K562 (cell line): ENCODE data around the gene RANBP3. TPM values are rescaled to one million over a fixed set of nuclear protein-coding genes. Genes with fewer than 3 reads are reported as not detected.

Experiments
- FIP1L1 ChIP-seq: fragments of 200-400 bp; formaldehyde crosslinking; IDR thresholded peaks from 2 replicates; pipeline ENCODE4 v1.6.1; 2018; ENCODE audit warnings: mild to moderate bottlenecking, low read depth, low read length; ENCODE audit not compliant: poor library complexity, severe bottlenecking
- GTF2E2 ChIP-seq: fragments of 200-800 bp; sonication (Bioruptor generic); IDR thresholded peaks from 2 replicates; pipeline ENCODE4 v1.6.1; 2016; ENCODE audit warnings: missing genetic modification characterization, missing compliant biosample characterization
- NCOA2 ChIP-seq, 2 experiments: fragments of 450-650 bp; IDR thresholded peaks; 2 replicates each; pipeline ENCODE4 v1.6.1; 2018; ENCODE audit warnings: mild to moderate bottlenecking in 2 of 2, moderate library complexity in 1 of 2; ENCODE audit not compliant: partially characterized antibody in 2 of 2
- PHF8 ChIP-seq: fragments of 200-600 bp; sonication (generic); IDR thresholded peaks from 2 replicates; pipeline ENCODE4 v1.6.1; 2012; ENCODE audit warnings: mixed run types, mild to moderate bottlenecking, inconsistent platforms, low read length, moderate library complexity, borderline replicate concordance
- RBM17 ChIP-seq: fragments of 200-400 bp; formaldehyde crosslinking; IDR thresholded peaks from 2 replicates; pipeline ENCODE4 v1.6.1; 2017; ENCODE audit warnings: low read depth, mild to moderate bottlenecking, low read length, borderline replicate concordance
- SAFB2 ChIP-seq: fragments of 200-400 bp; formaldehyde crosslinking; IDR thresholded peaks from 2 replicates; pipeline ENCODE4 v1.6.1; 2018; ENCODE audit warnings: borderline replicate concordance, low read length, low read depth, moderate library complexity; ENCODE audit not compliant: severe bottlenecking
- ZBED1 ChIP-seq: IDR thresholded peaks from 2 replicates; pipeline ENCODE4 v1.6.1; 2014
- ZZZ3 ChIP-seq: fragments of 450-650 bp; IDR thresholded peaks from 2 replicates; pipeline ENCODE4 v1.6.1; 2016; ENCODE audit warnings: antibody characterized with exemption, mild to moderate bottlenecking, moderate library complexity
- polyA plus RNA-seq, 8 experiments: library from polyadenylated mRNA; depleted of rRNA in 4 of 8; stranded (reverse) in 5 of 8; unstranded in 3 of 8; fragments of >200 nt; fragmentation: Nextera tagmentation in 2 of 8; fragmentation: Illumina TruSeq in 1 of 8; extraction: Ambion mirVana in 2 of 8; extraction: Trizol in 1 of 8; gene quantifications; 2 replicates each; pipeline versions ENCODE4 v1.2.1 to v1.2.3, GENCODE V29; 2011 to 2014; ENCODE audit warnings: inconsistent platforms in 1 of 8, missing spikeins in 1 of 8
- total RNA-seq, 7 experiments: library from RNA; depleted of rRNA in 6 of 7; stranded (reverse); fragments of >200 nt in 6 of 7; fragmentation: Illumina TruSeq in 2 of 7; extraction: Trizol in 2 of 7; gene quantifications; 2 replicates each; pipeline versions ENCODE4 v1.2.1 to v1.2.3, GENCODE V29; 2011 to 2021; ENCODE audit warnings: low replicate concordance in 1 of 7
- TF ChIP-seq, protein P1 (sequence below): fragments of 450-650 bp; formaldehyde crosslinking; IDR thresholded peaks from 2 replicates; pipeline ENCODE4 v1.4.0; 2020; ENCODE audit warnings: mild to moderate bottlenecking, moderate library complexity
- TF ChIP-seq, protein P2 (sequence below): fragments of 250-450 bp; sonication (Bioruptor Pico); IDR thresholded peaks from 2 replicates; pipeline ENCODE4 v1.4.0; 2020; ENCODE audit warnings: mild to moderate bottlenecking
- TF ChIP-seq, protein P3 (sequence below): fragments of 450-650 bp; formaldehyde crosslinking; IDR thresholded peaks from 2 replicates; pipeline ENCODE4 v1.4.0; 2022; ENCODE audit warnings: missing genetic modification characterization
- TF ChIP-seq, protein P4 (sequence below): IDR thresholded peaks from 2 replicates; pipeline ENCODE4 v1.6.1; 2016; ENCODE audit warnings: missing genetic modification characterization, missing compliant biosample characterization
- TF ChIP-seq, protein P5 (sequence below): fragments of 200-800 bp; sonication (Bioruptor generic); IDR thresholded peaks from 2 replicates; pipeline ENCODE4 v1.6.1; 2016; ENCODE audit warnings: missing genetic modification characterization, missing compliant biosample characterization
- TF ChIP-seq, protein P6 (sequence below): fragments of 450-650 bp; formaldehyde crosslinking; IDR thresholded peaks from 2 replicates; pipeline ENCODE4 v1.4.0; 2020; ENCODE audit warnings: mild to moderate bottlenecking, mixed read lengths

The RANBP3 gene
- total and polyA plus RNA-seq, 9 of the 15 experiments (the other 6 are each of a cell fraction or from before 2014, with no cell fraction given), result 0.90 to 95.1 (median 63.2) TPM

DNA sequence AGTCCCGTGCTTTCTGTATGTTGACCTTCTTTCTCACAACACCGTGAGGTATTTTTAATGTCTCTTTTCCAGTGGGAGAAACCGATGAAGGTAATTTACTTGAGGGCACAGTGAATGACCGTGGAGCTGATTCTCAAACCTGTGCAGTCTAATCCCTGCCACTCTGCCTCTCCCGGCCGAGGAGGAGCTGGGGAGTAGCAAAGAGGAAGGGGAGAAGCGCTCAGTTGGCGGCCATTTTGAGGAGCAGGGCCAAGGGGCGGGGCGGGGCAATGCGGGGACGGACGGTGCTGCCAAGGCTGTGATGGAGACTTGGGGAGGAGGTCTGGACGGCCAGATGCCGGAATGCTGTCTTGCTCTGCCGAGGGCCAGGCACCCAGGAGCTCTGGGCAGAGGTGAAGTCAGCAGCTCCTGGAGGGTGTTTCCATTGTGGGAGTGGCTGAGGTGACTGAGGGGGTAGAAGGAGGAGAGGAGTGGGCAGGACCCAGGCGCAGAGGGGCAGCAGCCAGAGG lies 12.4 kb upstream of the RANBP3 start (continued):
- peak; percentile 38; the same call in 1 of the 2 replicates for TF ChIP-seq PHF8
- TF ChIP-seq ZBED1, result no peak
- TF ChIP-seq ZZZ3, result no peak
- no peak for TF ChIP-seq SAFB2
- TF ChIP-seq, protein P1, sequence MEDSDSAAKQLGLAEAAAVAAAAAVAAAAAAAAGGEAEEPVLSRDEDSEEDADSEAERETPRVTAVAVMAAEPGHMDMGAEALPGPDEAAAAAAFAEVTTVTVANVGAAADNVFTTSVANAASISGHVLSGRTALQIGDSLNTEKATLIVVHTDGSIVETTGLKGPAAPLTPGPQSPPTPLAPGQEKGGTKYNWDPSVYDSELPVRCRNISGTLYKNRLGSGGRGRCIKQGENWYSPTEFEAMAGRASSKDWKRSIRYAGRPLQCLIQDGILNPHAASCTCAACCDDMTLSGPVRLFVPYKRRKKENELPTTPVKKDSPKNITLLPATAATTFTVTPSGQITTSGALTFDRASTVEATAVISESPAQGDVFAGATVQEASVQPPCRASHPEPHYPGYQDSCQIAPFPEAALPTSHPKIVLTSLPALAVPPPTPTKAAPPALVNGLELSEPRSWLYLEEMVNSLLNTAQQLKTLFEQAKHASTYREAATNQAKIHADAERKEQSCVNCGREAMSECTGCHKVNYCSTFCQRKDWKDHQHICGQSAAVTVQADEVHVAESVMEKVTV (CRISPR knock-in tag), result no peak
- TF ChIP-seq, protein P2, sequence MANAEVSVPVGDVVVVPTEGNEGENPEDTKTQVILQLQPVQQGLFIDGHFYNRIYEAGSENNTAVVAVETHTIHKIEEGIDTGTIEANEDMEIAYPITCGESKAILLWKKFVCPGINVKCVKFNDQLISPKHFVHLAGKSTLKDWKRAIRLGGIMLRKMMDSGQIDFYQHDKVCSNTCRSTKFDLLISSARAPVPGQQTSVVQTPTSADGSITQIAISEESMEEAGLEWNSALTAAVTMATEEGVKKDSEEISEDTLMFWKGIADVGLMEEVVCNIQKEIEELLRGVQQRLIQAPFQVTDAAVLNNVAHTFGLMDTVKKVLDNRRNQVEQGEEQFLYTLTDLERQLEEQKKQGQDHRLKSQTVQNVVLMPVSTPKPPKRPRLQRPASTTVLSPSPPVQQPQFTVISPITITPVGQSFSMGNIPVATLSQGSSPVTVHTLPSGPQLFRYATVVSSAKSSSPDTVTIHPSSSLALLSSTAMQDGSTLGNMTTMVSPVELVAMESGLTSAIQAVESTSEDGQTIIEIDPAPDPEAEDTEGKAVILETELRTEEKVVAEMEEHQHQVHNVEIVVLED (CRISPR knock-in tag), result no peak
- TF ChIP-seq, protein P3, sequence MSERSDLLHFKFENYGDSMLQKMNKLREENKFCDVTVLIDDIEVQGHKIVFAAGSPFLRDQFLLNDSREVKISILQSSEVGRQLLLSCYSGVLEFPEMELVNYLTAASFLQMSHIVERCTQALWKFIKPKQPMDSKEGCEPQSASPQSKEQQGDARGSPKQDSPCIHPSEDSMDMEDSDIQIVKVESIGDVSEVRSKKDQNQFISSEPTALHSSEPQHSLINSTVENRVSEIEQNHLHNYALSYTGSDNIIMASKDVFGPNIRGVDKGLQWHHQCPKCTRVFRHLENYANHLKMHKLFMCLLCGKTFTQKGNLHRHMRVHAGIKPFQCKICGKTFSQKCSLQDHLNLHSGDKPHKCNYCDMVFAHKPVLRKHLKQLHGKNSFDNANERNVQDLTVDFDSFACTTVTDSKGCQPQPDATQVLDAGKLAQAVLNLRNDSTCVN, result no peak
- TF ChIP-seq, protein P4, sequence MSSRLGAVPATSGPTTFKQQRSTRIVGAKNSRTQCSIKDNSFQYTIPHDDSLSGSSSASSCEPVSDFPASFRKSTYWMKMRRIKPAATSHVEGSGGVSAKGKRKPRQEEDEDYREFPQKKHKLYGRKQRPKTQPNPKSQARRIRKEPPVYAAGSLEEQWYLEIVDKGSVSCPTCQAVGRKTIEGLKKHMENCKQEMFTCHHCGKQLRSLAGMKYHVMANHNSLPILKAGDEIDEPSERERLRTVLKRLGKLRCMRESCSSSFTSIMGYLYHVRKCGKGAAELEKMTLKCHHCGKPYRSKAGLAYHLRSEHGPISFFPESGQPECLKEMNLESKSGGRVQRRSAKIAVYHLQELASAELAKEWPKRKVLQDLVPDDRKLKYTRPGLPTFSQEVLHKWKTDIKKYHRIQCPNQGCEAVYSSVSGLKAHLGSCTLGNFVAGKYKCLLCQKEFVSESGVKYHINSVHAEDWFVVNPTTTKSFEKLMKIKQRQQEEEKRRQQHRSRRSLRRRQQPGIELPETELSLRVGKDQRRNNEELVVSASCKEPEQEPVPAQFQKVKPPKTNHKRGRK, result no peak
- TF ChIP-seq, protein P5, sequence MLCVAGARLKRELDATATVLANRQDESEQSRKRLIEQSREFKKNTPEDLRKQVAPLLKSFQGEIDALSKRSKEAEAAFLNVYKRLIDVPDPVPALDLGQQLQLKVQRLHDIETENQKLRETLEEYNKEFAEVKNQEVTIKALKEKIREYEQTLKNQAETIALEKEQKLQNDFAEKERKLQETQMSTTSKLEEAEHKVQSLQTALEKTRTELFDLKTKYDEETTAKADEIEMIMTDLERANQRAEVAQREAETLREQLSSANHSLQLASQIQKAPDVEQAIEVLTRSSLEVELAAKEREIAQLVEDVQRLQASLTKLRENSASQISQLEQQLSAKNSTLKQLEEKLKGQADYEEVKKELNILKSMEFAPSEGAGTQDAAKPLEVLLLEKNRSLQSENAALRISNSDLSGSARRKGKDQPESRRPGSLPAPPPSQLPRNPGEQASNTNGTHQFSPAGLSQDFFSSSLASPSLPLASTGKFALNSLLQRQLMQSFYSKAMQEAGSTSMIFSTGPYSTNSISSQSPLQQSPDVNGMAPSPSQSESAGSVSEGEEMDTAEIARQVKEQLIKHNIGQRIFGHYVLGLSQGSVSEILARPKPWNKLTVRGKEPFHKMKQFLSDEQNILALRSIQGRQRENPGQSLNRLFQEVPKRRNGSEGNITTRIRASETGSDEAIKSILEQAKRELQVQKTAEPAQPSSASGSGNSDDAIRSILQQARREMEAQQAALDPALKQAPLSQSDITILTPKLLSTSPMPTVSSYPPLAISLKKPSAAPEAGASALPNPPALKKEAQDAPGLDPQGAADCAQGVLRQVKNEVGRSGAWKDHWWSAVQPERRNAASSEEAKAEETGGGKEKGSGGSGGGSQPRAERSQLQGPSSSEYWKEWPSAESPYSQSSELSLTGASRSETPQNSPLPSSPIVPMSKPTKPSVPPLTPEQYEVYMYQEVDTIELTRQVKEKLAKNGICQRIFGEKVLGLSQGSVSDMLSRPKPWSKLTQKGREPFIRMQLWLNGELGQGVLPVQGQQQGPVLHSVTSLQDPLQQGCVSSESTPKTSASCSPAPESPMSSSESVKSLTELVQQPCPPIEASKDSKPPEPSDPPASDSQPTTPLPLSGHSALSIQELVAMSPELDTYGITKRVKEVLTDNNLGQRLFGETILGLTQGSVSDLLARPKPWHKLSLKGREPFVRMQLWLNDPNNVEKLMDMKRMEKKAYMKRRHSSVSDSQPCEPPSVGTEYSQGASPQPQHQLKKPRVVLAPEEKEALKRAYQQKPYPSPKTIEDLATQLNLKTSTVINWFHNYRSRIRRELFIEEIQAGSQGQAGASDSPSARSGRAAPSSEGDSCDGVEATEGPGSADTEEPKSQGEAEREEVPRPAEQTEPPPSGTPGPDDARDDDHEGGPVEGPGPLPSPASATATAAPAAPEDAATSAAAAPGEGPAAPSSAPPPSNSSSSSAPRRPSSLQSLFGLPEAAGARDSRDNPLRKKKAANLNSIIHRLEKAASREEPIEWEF (CRISPR knock-in tag), result no peak
- no peak for TF ChIP-seq FIP1L1
- TF ChIP-seq RBM17, result no peak
- no peak for TF ChIP-seq GTF2E2 (tag)
- TF ChIP-seq, protein P6, sequence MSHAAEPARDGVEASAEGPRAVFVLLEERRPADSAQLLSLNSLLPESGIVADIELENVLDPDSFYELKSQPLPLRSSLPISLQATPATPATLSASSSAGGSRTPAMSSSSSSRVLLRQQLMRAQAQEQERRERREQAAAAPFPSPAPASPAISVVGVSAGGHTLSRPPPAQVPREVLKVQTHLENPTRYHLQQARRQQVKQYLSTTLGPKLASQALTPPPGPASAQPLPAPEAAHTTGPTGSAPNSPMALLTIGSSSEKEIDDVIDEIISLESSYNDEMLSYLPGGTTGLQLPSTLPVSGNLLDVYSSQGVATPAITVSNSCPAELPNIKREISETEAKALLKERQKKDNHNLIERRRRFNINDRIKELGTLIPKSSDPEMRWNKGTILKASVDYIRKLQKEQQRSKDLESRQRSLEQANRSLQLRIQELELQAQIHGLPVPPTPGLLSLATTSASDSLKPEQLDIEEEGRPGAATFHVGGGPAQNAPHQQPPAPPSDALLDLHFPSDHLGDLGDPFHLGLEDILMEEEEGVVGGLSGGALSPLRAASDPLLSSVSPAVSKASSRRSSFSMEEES (CRISPR knock-in tag), result no peak
- TF ChIP-seq NCOA2 (IDR thresholded peaks at IDR 0.05; ENCODE audit: partially characterized antibody in 2 of 2), result no peak
